Lung (tissue), 12 donors: ENCODE data around the gene IQCE. TPM values are rescaled to one million over a fixed set of nuclear protein-coding genes. Genes with fewer than 3 reads are reported as not detected.

Experiments used
- ATAC-seq: fragments of 200-7000 bp; cut with Tn5 transposase; one replicate; pipeline ENCODE4 v1.9.1; 2020; ENCODE audit warnings: moderate number of reproducible peaks; ENCODE audit not compliant: insufficient read depth, low FRiP score
- DNase-seq, 3 donors: peaks; one replicate each; pipeline ENCODE4 v3.0.0-alpha.2; 2013 to 2017
- H3K27ac ChIP-seq, 2 donors: one replicate each; pipeline ENCODE4 v1.5.1; 2013; ENCODE audit warnings: mild to moderate bottlenecking in 2 of 2, moderate library complexity in 2 of 2, control low read depth in 1 of 2, inconsistent platforms in 1 of 2, low read depth in 1 of 2, low read length in 1 of 2
- H3K27me3 ChIP-seq, 3 donors: one replicate each; pipeline ENCODE4 v1.5.1; 2013; ENCODE audit warnings: low read length in 2 of 3; ENCODE audit not compliant: control insufficient read depth in 3 of 3, insufficient read depth in 3 of 3
- H3K36me3 ChIP-seq, 4 donors: one replicate each; pipeline ENCODE4 v1.5.1; 2013; ENCODE audit warnings: low read length in 4 of 4, mild to moderate bottlenecking in 1 of 4, moderate library complexity in 1 of 4; ENCODE audit not compliant: control insufficient read depth in 4 of 4, insufficient read depth in 4 of 4
- H3K4me1 ChIP-seq, 5 donors: one replicate each; pipeline ENCODE4 v1.5.1; 2013; ENCODE audit warnings: low read length in 5 of 5, mild to moderate bottlenecking in 2 of 5, moderate library complexity in 1 of 5; ENCODE audit not compliant: control insufficient read depth in 5 of 5, insufficient read depth in 5 of 5
- H3K4me3 ChIP-seq: one replicate; pipeline ENCODE4 v1.5.1; 2013; ENCODE audit warnings: mild to moderate bottlenecking, control low read depth, moderate library complexity
- H3K9ac ChIP-seq, 2 donors: one replicate each; pipeline ENCODE4 v1.5.1; 2013; ENCODE audit warnings: low read length in 2 of 2, control low read depth in 1 of 2; ENCODE audit not compliant: insufficient read depth in 1 of 2
- H3K9me3 ChIP-seq, 4 donors: one replicate each; pipeline ENCODE4 v1.5.1; 2013; ENCODE audit warnings: low read length in 3 of 4, mild to moderate bottlenecking in 1 of 4, moderate library complexity in 1 of 4; ENCODE audit not compliant: control insufficient read depth in 4 of 4, insufficient read depth in 3 of 4
- CTCF ChIP-seq: IDR thresholded peaks from 2 replicates; pipeline ENCODE4 v1.5.1; 2012; ENCODE audit warnings: mild to moderate bottlenecking; ENCODE audit errors: control extremely low read depth, extremely low read depth
- WGBS, 2 donors: extraction: QIAGEN DNeasy Blood & Tissue Kit; methylation state at CpG; one replicate each; pipeline ENCODE4 v1.1.7; 2013; 5-methylcytosine and 5-hydroxymethylcytosine counted together
- polyA plus RNA-seq, 2 donors: library from polyadenylated mRNA; stranded (reverse); fragments of 200-250 nt; gene quantifications; one replicate each; pipeline ENCODE4 v1.2.1, GENCODE V29; 2013
- total RNA-seq, 2 donors: library from RNA; depleted of rRNA in 1 of 2; stranded (reverse); fragments of >200 nt in 1 of 2; gene quantifications; one replicate each; pipeline ENCODE4 v1.2.1, GENCODE V29; 2014 to 2021
- donor health status: control.
- donor health status: control.
- donor health status: Bipolar disorder and iron deficiency.
- donor health status: healthy.
- donor health status: DM: yes; HTN: yes; CAD: no.

IQCE gene
- total and polyA plus RNA-seq, 4 donors: 8.1 to 29.0 (median 16.0) TPM

- Histone ChIP-seq H3K9me3 (no peaks in the 10 kb centered on the region), H3K27ac (no peak overlapping the region), H3K27me3 (no peaks in the 10 kb centered on the region), H3K4me1 (peaks cover 0 to 48% (median 13%) of the 10 kb centered on the region in 5 donors), H3K4me3 (no peak overlapping the region), H3K36me3 (peaks cover 0 to 6% (median 1%) of the 10 kb centered on the region in 4 donors), H3K9ac (no peak overlapping the region)
- TF ChIP-seq CTCF: no peak
- DNase-seq: peak in 2 of 3 donors; percentile 41 to 65
- ATAC-seq: no peak
- 80 to 82% methylated on average over 14 of the region's 14 CpGs for WGBS, 2 donors
Measured at GRCh38 chr7:2610898-2611297, 52.1 kb downstream of the IQCE start.

- DNase-seq (no peak), ATAC-seq (no peak)
- H3K4me3 ChIP-seq: no peak overlapping the region
- no peak overlapping the region for H3K27ac ChIP-seq
- 91 to 95% methylated on average over 11 of the region's 11 CpGs for WGBS, 2 donors
- no peaks in the 10 kb centered on the region for H3K27me3 ChIP-seq
- peaks cover 0 to 4% (median 0%) of the 10 kb centered on the region in 4 donors for H3K36me3 ChIP-seq
- no peak overlapping the region for H3K9ac ChIP-seq
- no peaks in the 10 kb centered on the region for H3K9me3 ChIP-seq
- TF ChIP-seq CTCF: no peak
- peaks cover 0 to 44% (median 13%) of the 10 kb centered on the region in 5 donors for H3K4me1 ChIP-seq
Measured at GRCh38 chr7:2611401-2611800, 52.6 kb downstream of the IQCE start.

GRCh38 chr7:2611922-2612321 lies 53.1 kb downstream of the IQCE start:
- no peak overlapping the region for H3K4me3 ChIP-seq
- H3K27ac ChIP-seq: no peak overlapping the region
- H3K4me1 ChIP-seq: peaks cover 0 to 44% (median 13%) of the 10 kb centered on the region in 5 donors
- no peaks in the 10 kb centered on the region for H3K9me3 ChIP-seq
- ATAC-seq: no peak
- H3K36me3 ChIP-seq: peaks cover 0 to 4% (median 0%) of the 10 kb centered on the region in 4 donors
- no peak for TF ChIP-seq CTCF
- WGBS, 2 donors: 93 to 96% methylated on average over 10 of the region's 10 CpGs
- H3K27me3 ChIP-seq: no peaks in the 10 kb centered on the region
- no peak for DNase-seq
- no peak overlapping the region for H3K9ac ChIP-seq
